Fibroblast of lung (primary cell): ENCODE data around the gene FN3KRP. TPM values are rescaled to one million over a fixed set of nuclear protein-coding genes. Genes with fewer than 3 reads are reported as not detected.

Source experiments
- DNase-seq, 2 donors: peaks; one replicate each; pipeline versions ENCODE4 v3.0.0 to v3.0.0-alpha.2; 2010; ENCODE audit warnings: low read depth in 2 of 2
- H2AFZ ChIP-seq: 2 replicates; pipeline ENCODE4 v1.5.1; 2012; ENCODE audit warnings: low read length, control low read depth, inconsistent platforms
- H3K27ac ChIP-seq: 2 replicates; pipeline ENCODE4 v1.5.1; 2011; ENCODE audit warnings: low read length, control low read depth; ENCODE audit not compliant: insufficient read depth
- H3K27me3 ChIP-seq: 2 replicates; pipeline ENCODE4 v1.5.1; 2011; ENCODE audit warnings: mild to moderate bottlenecking, low read length; ENCODE audit not compliant: control insufficient read depth, insufficient read depth
- H3K36me3 ChIP-seq: 2 replicates; pipeline ENCODE4 v1.5.1; 2011; ENCODE audit warnings: low read length; ENCODE audit not compliant: control insufficient read depth, insufficient read depth
- H3K4me1 ChIP-seq: 2 replicates; pipeline ENCODE4 v1.5.1; 2011; ENCODE audit warnings: low read length; ENCODE audit not compliant: control insufficient read depth, insufficient read depth; ENCODE audit errors: extremely low read depth
- H3K4me2 ChIP-seq: 2 replicates; pipeline ENCODE4 v1.5.1; 2011; ENCODE audit warnings: low read length, control low read depth; ENCODE audit not compliant: insufficient read depth; ENCODE audit errors: extremely low read depth
- H3K4me3 ChIP-seq, 4 experiments: fragments of 200-600 bp in 1 of 4; sonication (generic) in 1 of 4; replicated peaks in 1 of 4; 2 replicates each; pipeline ENCODE4 v1.5.1; 2011 to 2016; ENCODE audit warnings: low read length in 4 of 4, low read depth in 3 of 4, mild to moderate bottlenecking in 3 of 4, control low read depth in 2 of 4, inconsistent platforms in 1 of 4, mixed read lengths in 1 of 4; ENCODE audit not compliant: insufficient read depth in 1 of 4; ENCODE audit errors: control extremely low read depth in 1 of 4
- H3K79me2 ChIP-seq: 2 replicates; pipeline ENCODE4 v1.5.1; 2012; ENCODE audit warnings: mild to moderate bottlenecking, low read length, inconsistent platforms; ENCODE audit not compliant: control insufficient read depth, insufficient read depth
- H3K9ac ChIP-seq: 2 replicates; pipeline ENCODE4 v1.5.1; 2011; ENCODE audit warnings: mild to moderate bottlenecking, low read length, control low read depth; ENCODE audit not compliant: insufficient read depth
- H3K9me3 ChIP-seq: 2 replicates; pipeline ENCODE4 v1.5.1; 2012; ENCODE audit warnings: low read depth, low read length; ENCODE audit not compliant: control insufficient read depth, insufficient read depth
- H4K20me1 ChIP-seq: 2 replicates; pipeline ENCODE4 v1.5.1; 2011; ENCODE audit warnings: low read length; ENCODE audit not compliant: control insufficient read depth, insufficient read depth; ENCODE audit errors: extremely low read depth
- CTCF ChIP-seq, 2 donors: IDR thresholded peaks in 1 of 2; conservative IDR thresholded peaks in 1 of 2; 1 replicate in 1 of 2; 2 replicates in 1 of 2; pipeline ENCODE4 v1.5.1; 2011 to 2012; ENCODE audit warnings: low read length in 2 of 2, control low read depth in 1 of 2, inconsistent platforms in 1 of 2, low read depth in 1 of 2, mild to moderate bottlenecking in 1 of 2
- EZH2 ChIP-seq: IDR thresholded peaks from 2 replicates; pipeline ENCODE4 v1.5.1; 2012; ENCODE audit warnings: low read length, control low read depth, mild to moderate bottlenecking; ENCODE audit errors: missing control alignments
- polyA plus RNA-seq, 2 donors: library from polyadenylated mRNA; depleted of rRNA in 1 of 2; stranded (reverse) in 1 of 2; unstranded in 1 of 2; fragments of >200 nt; gene quantifications; 2 replicates each; pipeline ENCODE4 v1.2.1, GENCODE V29; 2011 to 2012; ENCODE audit warnings: missing spikeins in 1 of 2
- total RNA-seq: library from RNA; depleted of rRNA; stranded (reverse); fragments of >200 nt; gene quantifications from 2 replicates; pipeline ENCODE4 v1.2.1, GENCODE V29; 2014

FN3KRP gene
- total and polyA plus RNA-seq, 2 donors (not counting 1 experiment from before 2014, with no cell fraction given): 13.2 to 16.5 TPM

- no peak overlapping the region for H3K27ac ChIP-seq
- H3K4me1 ChIP-seq: no peaks in the 10 kb centered on the region
- H3K4me3 ChIP-seq: no peak overlapping the region
- no peaks in the 10 kb centered on the region for H3K79me2 ChIP-seq
- no peaks in the 10 kb centered on the region for H3K27me3 ChIP-seq
- no peak overlapping the region for H2AFZ ChIP-seq
- no peaks in the 10 kb centered on the region for H3K9me3 ChIP-seq
- no peak for DNase-seq
- no peaks in the 10 kb centered on the region for H4K20me1 ChIP-seq
- H3K4me2 ChIP-seq: no peak overlapping the region
- H3K9ac ChIP-seq: no peak overlapping the region
- H3K36me3 ChIP-seq: no peaks in the 10 kb centered on the region
- TF ChIP-seq CTCF (conservative IDR thresholded peaks at IDR 0.05 in 1 of 2, IDR thresholded peaks at IDR 0.05 in 1 of 2; ENCODE audit: low read depth in 1 of 2, low read length in 2 of 2) (no peak), EZH2 (no peak)
Measured at GRCh38 chr17:82674656-82675475, 41.6 kb upstream of the FN3KRP start.

- no peak for DNase-seq
- Histone ChIP-seq H3K36me3 (no peaks in the 10 kb centered on the region), H3K9me3 (no peaks in the 10 kb centered on the region), H3K27me3 (no peaks in the 10 kb centered on the region), H2AFZ (no peak overlapping the region), H3K4me2 (no peak overlapping the region), H3K9ac (no peak overlapping the region), H3K4me1 (no peaks in the 10 kb centered on the region), H3K79me2 (no peaks in the 10 kb centered on the region), H3K27ac (no peak overlapping the region), H3K4me3 (no peak overlapping the region), H4K20me1 (no peaks in the 10 kb centered on the region)
- no peak for TF ChIP-seq EZH2
- TF ChIP-seq CTCF (conservative IDR thresholded peaks at IDR 0.05 in 1 of 2, IDR thresholded peaks at IDR 0.05 in 1 of 2; ENCODE audit: low read depth in 1 of 2, low read length in 2 of 2): no peak
Measured at GRCh38 chr17:82675476-82676245, 40.8 kb upstream of the FN3KRP start.

GRCh38 chr17:82677353-82677925, 39.1 kb upstream of the FN3KRP start:
- DNase-seq: no peak
- Histone ChIP-seq H3K4me2 (no peak overlapping the region), H4K20me1 (no peaks in the 10 kb centered on the region), H3K79me2 (no peaks in the 10 kb centered on the region), H3K4me1 (no peaks in the 10 kb centered on the region), H3K27me3 (no peaks in the 10 kb centered on the region), H2AFZ (no peak overlapping the region), H3K4me3 (no peak overlapping the region), H3K36me3 (no peaks in the 10 kb centered on the region), H3K9me3 (no peaks in the 10 kb centered on the region), H3K27ac (no peak overlapping the region), H3K9ac (no peak overlapping the region)
- no peak for TF ChIP-seq EZH2
- TF ChIP-seq CTCF (conservative IDR thresholded peaks at IDR 0.05 in 1 of 2, IDR thresholded peaks at IDR 0.05 in 1 of 2; ENCODE audit: low read depth in 1 of 2, low read length in 2 of 2): no peak
